Suprapubic skin (tissue), 3 donors: ENCODE data around the gene TIMM13.

ENCODE experiments used
- CTCF ChIP-seq, 2 donors: fragments of 200-600 bp in 1 of 2; fragments of 450-650 bp in 1 of 2; sonication (generic) in 1 of 2; IDR thresholded peaks; one replicate each; pipeline ENCODE4 v1.5.1; 2016 to 2019; ENCODE audit warnings: antibody characterized with exemption in 2 of 2, mild to moderate bottlenecking in 1 of 2, moderate library complexity in 1 of 2
- POLR2A ChIP-seq, 2 donors: fragments of 450-650 bp; IDR thresholded peaks; one replicate each; pipeline ENCODE4 v1.6.1; 2017; ENCODE audit warnings: antibody characterized with exemption in 2 of 2, mild to moderate bottlenecking in 2 of 2, moderate library complexity in 2 of 2

DNA sequence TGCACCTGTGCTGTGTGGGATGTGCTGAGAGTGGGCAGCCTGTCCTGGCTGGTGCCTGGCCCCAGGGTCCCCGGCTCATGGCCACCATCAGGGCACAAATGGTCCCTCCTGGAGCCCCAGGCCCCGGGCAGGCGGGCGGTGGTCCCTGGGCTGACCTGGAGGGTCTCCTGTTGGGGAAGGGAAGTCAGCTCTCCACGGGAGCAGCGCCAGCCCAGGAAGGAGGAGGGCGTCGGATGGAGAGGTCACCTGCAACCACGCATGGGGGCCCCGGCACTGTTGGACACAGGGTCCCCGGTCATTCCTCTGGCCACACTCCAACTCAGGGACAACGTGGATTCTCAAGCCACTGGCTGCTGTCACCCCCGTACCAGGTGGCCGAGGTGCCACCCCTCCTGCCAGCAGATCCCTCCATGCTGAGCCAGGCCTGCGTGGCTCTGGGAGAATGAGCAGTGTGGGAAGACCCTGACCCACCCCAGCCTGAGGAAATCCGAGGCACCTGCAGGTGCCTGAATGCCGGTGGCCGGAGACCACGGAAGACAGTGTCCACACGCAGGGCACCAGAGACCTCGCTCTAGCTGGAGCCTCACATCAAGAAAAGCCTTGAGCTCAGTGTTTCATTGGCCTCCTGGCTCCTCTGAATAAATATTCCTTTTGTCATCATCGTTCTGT lies 15.9 kb upstream of the TIMM13 start:
- TF ChIP-seq POLR2A (IDR thresholded peaks at IDR 0.05), result no peak
- TF ChIP-seq CTCF (IDR thresholded peaks at IDR 0.05), result no peak
